NCI-H1694 (cell line): ENCODE measurements around the gene NAALADL2.
"Not testable (repeated sequence)": the region's sequence is repeated elsewhere in the genome, so short reads cannot be mapped to it uniquely, and the experiment has no call there.

ENCODE experiments used
- DNase-seq: peaks from one replicate; lab custom pipeline; 2025; lab: John Stamatoyannopoulos, UW

Gene NAALADL2

DNA sequence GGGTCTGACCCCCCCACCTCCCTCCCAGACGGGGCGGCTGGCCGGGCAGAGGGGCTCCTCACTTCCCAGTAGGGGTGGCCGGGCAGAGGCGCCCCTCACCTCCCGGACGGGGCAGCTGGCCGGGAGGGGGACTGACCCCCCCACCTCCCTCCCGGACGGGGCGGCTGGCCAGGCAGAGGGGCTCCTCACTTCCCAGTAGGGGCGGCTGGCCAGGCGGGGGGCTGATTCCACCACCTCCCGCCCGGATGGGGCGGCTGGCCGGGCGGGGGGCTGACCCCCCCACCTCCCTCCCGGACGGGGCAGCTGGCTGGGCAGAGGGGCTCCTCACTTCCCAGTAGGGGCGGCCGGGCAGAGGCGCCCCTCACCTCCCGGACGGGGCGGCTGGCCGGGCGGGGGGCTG, 272.7 kb downstream of the NAALADL2 start:
- DNase-seq = not testable (repeated sequence)

DNA sequence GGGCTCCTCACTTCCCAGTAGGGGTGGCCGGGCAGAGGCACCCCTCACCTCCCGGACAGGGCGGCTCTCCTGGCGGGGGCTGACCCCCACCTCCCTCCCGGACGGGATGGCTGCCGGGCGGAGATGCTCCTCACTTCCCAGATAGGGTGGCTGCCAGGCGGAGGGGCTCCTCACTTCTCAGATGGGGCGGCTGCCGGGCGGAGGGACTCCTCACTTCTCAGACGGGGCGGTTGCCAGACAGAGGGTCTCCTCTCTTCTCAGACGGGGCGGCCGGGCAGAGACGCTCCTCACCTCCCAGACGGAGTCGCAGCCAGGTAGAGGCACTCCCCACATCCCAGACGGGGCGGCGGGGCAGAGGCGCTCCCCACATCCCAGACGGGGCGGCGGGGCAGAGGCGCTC, 273.6 kb downstream of the NAALADL2 start:
- DNase-seq = not testable (repeated sequence)

DNA sequence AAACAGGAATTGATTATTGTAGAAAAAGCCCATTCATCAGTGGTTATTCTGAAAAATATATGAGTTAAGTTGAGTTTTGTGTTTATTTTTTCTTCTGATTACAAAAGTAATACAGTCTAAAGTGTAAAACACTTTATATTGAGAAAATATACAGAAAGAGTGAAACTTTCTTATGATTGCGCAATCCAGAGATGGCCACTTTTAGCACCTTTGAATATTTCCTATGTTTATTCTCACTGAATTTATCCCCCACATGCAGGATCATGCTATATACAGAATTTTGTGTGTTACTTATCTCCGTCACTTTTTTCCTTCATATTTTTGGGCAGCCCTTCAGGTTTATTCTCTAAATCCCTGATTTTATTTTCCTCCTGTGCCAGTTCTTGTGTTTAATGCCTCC, 285.2 kb downstream of the NAALADL2 start:
- no peak for DNase-seq

DNA sequence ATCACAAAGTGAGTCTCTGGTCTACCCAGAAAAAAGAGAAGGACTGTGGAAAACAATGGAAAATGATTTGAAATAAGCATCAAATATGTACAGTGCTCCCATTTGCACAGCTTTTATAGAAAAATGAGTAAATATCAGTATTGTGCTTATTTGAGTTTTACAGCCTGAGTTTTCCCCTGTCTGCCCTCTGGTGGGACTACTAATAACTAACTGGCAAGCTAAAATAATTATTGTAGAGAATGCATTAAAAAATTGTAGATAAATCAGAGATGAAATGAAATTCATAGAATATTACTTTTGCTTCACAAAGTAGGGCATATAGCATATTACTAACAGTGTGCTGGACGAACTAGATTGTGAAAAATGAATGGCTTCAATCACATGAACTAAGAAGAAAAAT, 287.1 kb downstream of the NAALADL2 start:
- no peak for DNase-seq

DNA sequence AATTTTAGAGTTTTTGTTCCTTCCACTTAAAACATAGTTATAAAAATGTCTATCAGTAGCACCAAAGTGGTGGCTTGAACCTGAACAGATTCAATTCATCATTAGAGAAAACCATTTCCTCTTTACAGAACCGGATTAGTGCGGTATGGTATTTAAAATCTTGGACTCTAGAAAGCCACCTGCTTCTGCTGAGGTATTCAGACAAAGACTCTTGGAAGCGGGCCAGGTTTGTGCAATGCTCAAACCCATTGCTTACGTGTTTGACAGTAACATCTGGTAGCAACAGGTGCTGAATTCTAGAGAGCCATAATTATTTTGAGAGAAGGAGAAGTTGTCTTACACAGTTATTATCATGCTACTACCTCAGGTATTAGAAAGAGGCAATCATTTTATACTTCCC, 290.5 kb downstream of the NAALADL2 start:
- peak; percentile 63 for DNase-seq

DNA sequence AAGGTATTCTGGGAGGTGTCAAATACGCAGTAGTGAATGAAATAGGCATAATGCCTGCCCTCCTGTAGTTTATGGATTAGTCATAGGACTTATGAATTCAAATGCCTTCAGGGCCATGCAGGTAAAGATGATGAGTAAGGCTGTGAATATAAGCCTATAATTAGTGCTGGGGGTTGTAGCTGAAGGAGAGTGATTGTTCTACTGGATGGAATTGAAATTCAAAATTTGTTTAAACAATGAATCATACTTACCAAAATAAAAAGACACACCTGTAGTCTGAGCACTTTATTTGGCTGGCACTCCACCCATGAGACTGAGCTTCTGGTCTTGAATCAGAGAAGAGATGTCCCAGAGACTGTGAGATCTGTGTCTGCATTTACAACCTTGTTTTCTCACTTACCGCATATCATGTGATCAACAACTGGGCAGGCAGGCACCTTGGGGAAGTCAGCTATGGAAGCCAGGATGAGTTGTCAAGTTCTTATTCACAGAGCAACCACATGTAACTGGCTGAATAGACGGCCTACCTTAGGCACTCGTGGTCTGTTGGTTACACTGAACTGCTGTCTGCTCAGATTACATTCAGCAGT, 291.8 kb downstream of the NAALADL2 start:
- DNase-seq = no peak

DNA sequence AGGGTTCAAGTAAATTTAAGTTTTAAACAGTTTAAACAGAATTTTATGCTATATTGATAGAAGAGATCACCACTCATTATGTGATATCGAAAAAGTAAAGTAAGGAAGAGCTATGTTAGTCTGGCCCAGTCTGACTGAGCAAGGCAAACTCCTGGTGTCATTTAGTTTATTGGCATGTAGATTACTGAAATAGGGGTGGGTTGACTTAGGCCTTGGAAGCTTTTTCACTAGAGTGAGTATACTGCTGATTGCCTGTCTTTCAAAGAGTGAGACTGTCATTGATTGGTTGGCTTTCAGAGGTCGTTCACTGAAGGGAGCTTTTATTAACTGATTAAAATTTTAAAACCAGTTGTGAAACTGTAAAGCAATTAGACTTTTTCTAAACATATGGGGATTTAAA, 294.5 kb downstream of the NAALADL2 start:
- DNase-seq = no peak

DNA sequence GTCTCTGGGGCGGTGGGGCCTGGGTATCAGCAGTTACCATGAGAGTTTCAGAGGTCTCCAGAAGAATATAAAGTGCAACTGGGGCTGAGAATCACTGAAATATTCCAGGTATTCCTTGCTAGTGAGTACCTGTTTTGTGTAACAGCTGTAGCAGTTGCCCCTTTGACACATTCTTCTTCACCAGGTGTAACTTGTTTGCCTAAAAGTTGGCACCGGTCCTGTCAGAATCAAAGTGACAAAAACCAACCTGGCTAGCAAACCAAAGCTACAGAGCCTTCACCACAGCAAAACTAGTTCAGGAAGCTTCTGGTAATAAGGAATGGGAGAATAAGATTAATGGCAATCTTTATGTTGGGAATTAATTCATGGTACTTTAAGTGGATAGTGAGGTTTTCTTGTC, 296.0 kb downstream of the NAALADL2 start:
- DNase-seq = no peak

DNA sequence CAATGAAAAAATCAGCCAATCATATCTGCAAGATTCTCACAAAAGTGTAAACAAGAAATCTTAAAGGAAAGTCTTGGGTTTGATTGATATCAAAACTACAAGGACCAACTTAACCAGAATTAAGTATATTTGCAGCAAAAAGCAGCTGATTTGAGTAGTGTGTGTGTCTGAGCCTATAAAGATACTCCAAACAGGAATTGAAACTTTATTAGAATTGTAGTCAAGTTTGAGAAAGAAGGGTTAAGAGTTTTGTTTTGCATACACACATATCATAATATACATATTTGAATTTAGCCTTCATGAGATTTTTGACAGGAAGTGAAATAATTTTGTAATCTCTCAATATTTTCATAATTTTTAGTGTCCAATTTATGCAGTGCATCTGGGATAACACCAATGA, 300.1 kb downstream of the NAALADL2 start:
- no peak for DNase-seq

DNA sequence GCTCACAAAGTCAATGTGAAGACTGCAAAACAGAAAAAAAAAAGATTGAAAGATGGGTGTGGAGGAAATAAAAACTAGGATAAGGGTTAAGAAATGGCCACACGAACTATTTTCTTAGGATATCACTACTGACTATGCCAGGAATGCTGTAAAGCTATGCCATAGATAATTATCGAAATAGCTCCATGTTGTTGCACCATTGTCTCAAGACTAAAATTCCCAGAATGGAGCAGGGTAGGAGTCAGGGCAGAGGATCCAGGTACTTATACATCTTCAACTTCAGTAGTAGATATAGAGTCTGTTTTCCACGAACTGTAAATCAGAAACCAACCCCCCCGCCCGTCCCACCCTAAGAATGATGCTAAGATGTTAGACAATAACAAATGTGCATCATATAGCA, 302.2 kb downstream of the NAALADL2 start:
- no peak for DNase-seq

DNA sequence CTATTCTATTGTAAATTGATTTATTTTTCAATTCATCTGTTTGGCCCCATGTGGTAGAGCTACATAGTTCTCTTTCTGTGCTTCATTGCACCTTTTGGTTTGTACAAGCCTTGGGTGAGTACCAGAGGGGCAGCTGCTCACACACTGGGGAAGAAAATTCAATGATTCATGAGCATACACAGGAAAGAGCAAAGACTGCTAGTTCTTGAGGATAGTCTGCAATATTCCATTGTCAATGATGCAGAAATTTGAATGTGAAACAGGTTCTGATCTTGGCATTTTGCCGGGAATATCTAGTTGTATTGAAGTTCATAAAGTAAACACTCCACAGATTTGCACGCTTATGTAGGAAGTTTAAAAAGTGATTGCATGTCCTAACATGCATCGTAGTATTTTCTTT, 304.6 kb downstream of the NAALADL2 start:
- DNase-seq = no peak

DNA sequence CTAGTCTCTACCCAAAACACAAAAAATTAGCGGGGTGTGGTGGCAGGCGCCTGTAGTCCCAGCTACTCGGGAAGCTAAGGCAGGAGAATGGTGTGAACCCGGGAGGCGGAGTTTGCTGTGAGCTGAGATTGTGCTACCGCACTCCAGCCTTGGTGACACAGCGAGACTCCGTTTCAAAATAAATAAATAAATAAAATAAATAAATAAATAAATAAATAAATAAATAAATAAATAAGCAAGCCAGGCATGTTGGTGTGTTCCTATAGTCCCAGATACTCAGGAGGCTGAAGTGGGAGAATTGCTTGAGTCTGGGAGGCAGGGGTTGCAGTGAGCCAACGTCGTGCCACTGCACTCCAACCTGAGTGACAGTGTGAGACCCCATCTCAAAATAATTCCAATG, 314.0 kb downstream of the NAALADL2 start:
- not testable (repeated sequence) for DNase-seq

DNA sequence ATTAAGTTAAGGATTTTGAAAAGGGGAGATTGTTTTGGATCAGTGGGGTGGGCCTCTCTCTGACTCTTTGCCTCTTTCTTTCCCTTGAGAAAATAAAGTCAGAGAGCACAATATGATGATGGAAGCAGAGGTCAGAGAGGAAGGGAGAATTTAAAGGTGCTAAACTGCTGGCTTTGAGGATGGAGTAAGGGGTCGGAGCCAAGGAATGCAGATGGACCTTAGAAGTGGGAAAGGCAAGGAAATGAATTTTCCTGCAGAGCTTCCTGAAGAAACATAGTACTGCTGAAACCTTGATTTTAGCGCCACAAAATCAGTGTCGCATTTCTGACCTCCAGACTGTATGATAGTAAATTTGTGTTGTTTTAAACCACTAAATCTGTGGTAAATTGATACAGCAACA, 317.4 kb downstream of the NAALADL2 start:
- no peak for DNase-seq

DNA sequence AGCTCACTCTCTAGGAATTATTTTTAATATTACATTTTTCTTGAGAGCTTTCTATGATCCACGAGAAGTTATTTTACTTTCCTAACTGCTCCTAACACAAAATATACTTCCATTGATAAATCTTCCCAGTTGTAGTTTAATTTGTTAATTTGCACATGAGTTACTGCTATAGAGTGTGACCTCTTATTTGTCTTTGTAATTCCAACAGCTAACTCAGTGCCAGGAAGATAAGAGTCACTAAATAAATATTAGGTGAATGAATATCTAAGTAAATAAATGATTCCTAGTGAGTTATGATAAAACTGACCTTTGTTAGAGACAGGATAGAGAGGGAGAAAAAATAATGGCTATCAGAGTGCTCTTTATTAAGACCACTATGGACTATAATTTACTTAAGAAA, 319.9 kb downstream of the NAALADL2 start:
- DNase-seq = no peak

DNA sequence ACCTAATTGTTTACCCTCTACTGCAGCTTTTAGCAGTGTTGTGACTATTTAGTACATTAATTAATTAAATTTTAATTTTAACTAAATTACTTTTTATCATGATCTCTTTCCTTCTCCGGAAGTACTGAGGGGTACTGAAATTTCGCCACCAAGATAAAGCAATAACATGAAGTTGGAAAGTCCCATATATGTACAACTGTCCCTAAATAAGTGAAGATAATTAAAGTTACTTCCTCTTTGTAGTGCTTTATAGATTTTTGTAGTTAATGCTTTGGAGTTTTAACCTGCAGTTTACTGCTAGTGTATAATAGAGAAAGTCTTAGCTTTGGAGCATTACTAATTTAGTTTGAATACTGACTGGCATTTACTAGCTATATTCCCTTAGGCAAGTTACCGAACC, 325.3 kb downstream of the NAALADL2 start:
- DNase-seq = no peak

DNA sequence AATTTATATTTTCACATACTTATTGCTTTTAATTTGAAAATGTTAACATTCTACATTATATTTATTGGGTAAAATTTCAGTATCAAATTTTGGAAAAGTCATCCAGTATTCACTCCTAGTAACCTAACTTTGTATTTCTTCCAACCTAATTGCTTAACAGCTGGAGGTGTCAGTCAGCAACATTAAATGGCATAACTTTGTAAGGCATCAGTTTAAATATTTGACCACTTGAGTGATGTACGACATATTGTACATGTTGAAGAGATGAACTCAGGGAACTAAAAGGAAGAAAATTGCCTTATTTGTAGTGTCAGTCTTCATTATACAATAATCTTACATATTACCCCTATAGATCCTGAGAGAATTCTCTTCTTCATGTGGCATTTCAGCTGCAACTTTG, 326.8 kb downstream of the NAALADL2 start:
- DNase-seq = no peak

DNA sequence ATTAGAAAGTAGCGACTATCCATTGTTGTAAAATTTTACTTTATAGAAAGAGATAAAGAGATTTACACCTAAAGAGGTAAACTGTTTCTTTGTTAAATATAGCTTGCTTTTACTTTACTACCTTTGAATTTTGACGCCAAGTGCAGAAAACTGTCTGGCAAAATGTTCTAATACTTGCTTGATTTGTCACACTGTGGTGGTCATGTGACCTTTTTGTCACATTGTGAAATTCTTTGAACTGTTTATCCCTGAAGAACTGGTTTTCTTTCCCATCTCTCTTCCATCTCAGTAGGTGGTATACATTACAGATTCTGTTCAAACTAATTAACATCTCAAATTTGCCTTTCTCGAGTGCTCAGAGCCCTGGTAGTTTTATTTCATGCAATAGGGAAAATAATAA, 327.4 kb downstream of the NAALADL2 start:
- DNase-seq = no peak

DNA sequence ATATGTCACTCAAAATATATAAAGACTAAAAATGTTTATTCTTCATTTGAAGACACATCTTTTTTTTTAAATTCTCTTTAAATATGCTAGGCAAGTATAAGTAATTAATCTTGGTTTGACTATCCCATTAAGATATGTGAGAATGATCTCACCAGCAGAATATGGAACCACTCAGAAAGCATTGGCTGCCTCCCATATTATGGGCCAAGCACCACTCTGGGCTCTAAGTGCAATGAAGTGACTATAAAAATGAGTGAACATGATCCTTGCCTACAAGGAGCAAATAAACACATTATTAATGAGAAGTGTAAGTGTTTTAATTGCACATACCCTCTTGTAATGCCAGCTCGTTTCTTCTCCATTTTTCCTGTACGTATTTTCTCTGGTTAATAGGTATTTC, 328.5 kb downstream of the NAALADL2 start:
- DNase-seq = no peak

DNA sequence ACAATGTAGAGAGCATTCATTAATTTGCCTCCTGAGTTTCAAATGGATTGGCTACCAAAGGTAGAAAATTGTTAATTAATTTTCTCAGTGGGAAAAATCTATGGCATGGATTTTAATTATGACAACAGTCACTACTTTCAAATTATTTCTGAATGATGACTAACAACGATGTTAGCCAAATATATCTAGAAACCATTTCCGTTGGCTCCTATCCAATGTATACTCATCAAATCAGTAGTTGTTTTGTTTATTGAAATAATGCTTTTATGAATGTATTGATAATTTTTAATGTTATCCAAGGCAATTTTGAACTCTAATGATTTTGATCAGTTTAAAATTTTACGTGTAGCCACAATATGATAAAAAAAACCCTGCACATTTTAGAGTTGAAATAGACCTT, 333.4 kb downstream of the NAALADL2 start:
- DNase-seq = no peak

DNA sequence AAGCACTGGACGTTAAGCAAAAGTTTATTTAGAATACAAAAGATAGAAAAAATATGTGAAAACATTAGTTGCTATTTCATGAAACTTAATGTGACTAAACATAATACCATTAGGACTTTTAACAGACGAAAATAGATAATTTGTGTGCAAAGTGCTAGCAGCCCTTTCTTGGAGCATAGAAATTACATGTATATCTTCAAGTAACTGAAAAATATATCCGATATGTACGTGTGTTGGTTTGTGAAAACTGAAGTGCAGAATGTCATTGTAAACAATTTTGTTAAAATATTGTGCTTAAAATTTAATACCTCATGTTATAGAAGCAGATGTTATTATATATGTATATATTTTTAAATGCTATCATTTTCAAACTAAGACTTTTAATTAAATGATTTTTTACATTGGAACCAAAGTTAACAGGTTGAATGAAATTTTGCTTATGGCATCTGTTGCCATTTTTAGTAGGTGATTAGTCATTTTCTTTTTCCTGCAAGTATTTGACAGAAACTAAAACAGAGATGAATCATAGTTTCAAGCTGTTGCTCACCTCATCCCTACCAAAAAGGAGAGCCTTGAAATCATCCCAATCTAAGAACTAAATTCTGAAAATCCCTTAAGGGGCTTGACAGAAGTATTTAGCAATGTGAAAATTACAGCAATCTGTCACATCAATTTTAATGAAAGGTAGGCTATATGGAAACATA, 334.8 kb downstream of the NAALADL2 start:
- DNase-seq = peak; percentile 6

DNA sequence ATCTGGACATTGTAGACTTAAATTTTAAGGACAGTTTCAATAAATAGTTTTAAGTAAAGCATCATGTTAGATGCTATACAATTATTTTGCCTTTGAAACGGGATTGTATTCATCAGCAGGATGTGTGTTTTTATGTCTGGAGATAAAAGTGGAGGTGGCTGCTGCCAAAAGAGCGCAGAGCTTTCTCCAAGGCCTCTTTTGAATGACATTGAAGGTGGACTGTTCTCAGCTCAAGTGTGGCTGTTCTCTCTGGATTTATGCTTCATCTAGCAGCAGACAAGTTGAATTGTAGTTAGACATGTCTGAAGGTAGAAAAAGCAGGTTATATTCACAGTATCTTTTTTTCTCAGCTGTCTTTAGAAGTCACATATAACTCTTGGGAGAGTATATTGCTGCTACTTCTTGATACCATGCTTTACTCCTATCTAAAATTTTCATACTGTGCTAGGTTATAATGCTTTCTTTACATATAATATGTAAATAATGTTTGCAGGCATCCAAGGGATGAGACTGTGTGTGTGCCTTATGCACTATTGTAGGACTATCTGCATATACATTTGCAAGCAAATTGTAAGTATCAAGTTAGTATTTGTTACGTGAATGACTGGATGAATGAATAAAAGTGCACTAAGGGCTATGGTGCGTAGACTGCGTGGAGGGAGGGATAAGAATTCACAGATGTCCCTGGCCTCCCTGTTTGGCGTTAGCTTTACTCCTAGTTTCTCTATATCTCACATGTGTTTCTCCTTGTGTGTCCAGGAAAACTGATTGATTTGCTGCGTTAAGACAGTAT, 340.1 kb downstream of the NAALADL2 start:
- DNase-seq = no peak

DNA sequence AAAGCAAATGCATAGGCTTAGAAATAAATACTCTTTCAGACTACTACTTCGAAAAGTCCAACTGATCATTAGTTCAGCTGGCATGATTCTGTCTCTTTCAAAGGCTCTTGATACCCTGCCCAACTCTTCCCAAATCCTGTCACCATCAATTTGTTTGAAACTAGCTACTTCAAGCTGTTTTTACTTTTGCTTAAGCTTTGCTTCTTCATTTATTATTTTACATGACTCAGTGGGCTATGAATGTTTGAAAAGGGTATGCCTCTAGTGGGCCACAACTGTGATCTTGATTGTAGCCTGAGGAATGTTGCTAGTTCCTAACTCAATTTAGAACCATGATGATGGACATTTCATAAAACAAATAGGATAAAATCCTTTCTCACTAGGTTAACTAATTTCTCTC, 340.8 kb downstream of the NAALADL2 start:
- no peak for DNase-seq

DNA sequence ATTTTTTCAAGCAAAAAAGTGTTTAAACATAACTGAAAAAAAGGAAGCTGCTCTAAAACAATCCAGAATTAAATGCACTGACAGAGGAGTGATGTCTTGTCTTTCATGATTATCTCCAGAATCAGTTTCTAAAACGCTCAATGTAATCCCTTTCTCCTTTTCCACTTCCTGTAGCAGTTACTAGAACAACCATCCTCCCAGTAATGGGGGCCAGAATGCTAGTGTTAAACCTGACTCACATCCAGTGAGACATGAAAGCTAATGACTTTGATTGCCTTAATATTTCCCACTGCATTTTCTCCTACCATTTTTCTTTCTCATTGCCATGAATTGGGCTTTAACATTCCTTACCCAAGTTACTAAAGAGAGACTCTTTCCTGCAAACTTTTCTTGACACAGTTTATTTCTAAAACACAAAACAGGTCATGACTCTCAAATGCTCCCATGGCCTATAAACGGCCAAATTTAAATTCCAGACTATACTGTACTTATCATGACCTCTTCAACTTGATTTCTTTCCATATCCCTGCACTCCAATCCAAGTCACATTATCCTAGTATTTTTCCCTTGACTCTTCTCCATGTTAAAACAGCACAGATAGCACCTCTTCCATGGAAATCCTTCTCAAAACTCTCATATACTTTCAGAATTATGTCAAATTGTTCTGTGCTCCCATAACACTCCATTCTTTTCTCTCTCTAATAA, 341.4 kb downstream of the NAALADL2 start:
- no peak for DNase-seq
